ENCODE data around the gene MGAT5.

MGAT5 gene

GRCh38 chr2:134372141-134372540 lies 118.3 kb downstream of the MGAT5 start:
- no peak for DNase-seq

- DNase-seq, result no peak
Measured at GRCh38 chr2:134372611-134373131, 118.8 kb downstream of the MGAT5 start.

- no peak for DNase-seq
Measured at GRCh38 chr2:134375935-134376334, 122.1 kb downstream of the MGAT5 start.

- DNase-seq, result no peak
Measured at GRCh38 chr2:134377730-134378129, 123.9 kb downstream of the MGAT5 start.

- DNase-seq, result no peak
Measured at GRCh38 chr2:134379293-134379692, 125.4 kb downstream of the MGAT5 start.

GRCh38 chr2:134379722-134380121 lies 125.8 kb downstream of the MGAT5 start:
- no peak for DNase-seq

GRCh38 chr2:134381141-134381540 lies 127.3 kb downstream of the MGAT5 start:
- no peak for DNase-seq

GRCh38 chr2:134384131-134384530 lies 130.3 kb downstream of the MGAT5 start:
- no peak for DNase-seq

GRCh38 chr2:134385195-134385594 lies 131.3 kb downstream of the MGAT5 start:
- no peak for DNase-seq

- no peak for DNase-seq
Measured at GRCh38 chr2:134386310-134386709, 132.4 kb downstream of the MGAT5 start.

- DNase-seq, result no peak
Measured at GRCh38 chr2:134389381-134389780, 135.5 kb downstream of the MGAT5 start.

GRCh38 chr2:134391751-134392160 lies 137.9 kb downstream of the MGAT5 start:
- no peak for DNase-seq

GRCh38 chr2:134392442-134393074 lies 138.7 kb downstream of the MGAT5 start:
- no peak for DNase-seq

- no peak for DNase-seq
Measured at GRCh38 chr2:134393075-134393461, 139.2 kb downstream of the MGAT5 start.

- DNase-seq, result no peak
Measured at GRCh38 chr2:134395779-134396178, 141.9 kb downstream of the MGAT5 start.

GRCh38 chr2:134396493-134396892 lies 142.6 kb downstream of the MGAT5 start:
- DNase-seq, result no peak

- DNase-seq, result no peak
Measured at GRCh38 chr2:134397146-134397896, 143.4 kb downstream of the MGAT5 start.

GRCh38 chr2:134398300-134398699 lies 144.4 kb downstream of the MGAT5 start:
- DNase-seq, result no peak

- DNase-seq, result no peak
Measured at GRCh38 chr2:134399096-134399495, 145.2 kb downstream of the MGAT5 start.

- no peak for DNase-seq
Measured at GRCh38 chr2:134401081-134401497, 147.2 kb downstream of the MGAT5 start.

- DNase-seq, result no peak
Measured at GRCh38 chr2:134401789-134402188, 147.9 kb downstream of the MGAT5 start.

GRCh38 chr2:134402410-134402809 lies 148.5 kb downstream of the MGAT5 start:
- no peak for DNase-seq

- DNase-seq, result no peak
Measured at GRCh38 chr2:134405611-134406081, 151.8 kb downstream of the MGAT5 start.

GRCh38 chr2:134406311-134406710 lies 152.4 kb downstream of the MGAT5 start:
- no peak for DNase-seq

Data from activated CD4-positive, alpha-beta T cell treated with anti-CD3 and anti-CD28 coated beads, Interleukin-2, amount 50 U/mL, for 48 hours (primary cell).